ENCODE measurements around the gene CPZ. TPM values are rescaled to one million over a fixed set of nuclear protein-coding genes. Genes with fewer than 3 reads are reported as not detected.

The CPZ gene
- total and polyA plus RNA-seq, 10 of the 15 experiments (the other 5 are each of a cell fraction or from before 2014, with no cell fraction given) = not detected

DNA sequence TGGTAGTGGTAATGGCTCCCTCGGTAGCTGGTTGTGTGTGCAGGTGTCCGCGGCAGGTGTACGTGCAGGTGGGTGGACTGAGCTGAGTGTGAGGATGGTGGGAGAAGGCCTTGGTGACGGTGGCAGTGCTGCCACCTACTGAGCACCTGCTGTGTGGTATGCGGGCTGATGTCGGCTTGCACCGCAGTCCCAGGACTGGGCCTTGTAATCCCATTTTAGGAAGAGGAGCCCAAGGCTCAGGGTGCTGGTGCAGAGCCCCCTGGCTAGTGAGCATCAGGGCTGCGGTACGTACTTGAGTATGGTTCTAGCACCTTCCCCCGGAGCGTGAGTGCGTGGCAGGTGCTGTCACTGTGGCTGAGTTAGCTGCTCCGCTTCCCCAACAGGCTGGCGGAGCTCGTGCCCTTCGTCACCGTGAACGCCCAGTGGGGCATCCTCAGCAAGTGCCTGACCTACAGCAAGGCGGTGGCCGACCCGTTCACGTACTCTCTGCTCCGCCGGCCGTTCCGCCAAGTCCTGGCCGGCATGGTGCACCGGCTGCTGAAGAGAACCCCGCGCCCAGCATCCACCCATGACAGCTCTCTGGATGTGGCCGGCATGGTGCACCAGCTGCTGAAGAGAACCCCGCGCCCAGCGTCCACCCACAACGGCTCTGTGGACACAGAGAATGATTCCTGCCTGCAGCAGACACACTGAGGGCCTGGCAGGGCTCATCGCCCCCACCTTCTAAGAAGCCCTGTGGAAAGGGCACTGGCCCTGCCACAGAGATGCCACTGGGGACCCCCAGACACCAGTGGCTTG, 5.7 kb upstream of the CPZ start (continued):
- TF ChIP-seq, protein P1, sequence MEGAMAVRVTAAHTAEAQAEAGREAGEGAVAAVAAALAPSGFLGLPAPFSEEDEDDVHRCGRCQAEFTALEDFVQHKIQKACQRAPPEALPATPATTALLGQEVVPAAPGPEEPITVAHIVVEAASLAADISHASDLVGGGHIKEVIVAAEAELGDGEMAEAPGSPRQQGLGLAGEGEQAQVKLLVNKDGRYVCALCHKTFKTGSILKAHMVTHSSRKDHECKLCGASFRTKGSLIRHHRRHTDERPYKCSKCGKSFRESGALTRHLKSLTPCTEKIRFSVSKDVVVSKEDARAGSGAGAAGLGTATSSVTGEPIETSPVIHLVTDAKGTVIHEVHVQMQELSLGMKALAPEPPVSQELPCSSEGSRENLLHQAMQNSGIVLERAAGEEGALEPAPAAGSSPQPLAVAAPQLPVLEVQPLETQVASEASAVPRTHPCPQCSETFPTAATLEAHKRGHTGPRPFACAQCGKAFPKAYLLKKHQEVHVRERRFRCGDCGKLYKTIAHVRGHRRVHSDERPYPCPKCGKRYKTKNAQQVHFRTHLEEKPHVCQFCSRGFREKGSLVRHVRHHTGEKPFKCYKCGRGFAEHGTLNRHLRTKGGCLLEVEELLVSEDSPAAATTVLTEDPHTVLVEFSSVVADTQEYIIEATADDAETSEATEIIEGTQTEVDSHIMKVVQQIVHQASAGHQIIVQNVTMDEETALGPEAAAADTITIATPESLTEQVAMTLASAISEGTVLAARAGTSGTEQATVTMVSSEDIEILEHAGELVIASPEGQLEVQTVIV (IDR thresholded peaks at IDR 0.05; ENCODE audit: borderline replicate concordance, partially characterized antibody) = no peak

DNA sequence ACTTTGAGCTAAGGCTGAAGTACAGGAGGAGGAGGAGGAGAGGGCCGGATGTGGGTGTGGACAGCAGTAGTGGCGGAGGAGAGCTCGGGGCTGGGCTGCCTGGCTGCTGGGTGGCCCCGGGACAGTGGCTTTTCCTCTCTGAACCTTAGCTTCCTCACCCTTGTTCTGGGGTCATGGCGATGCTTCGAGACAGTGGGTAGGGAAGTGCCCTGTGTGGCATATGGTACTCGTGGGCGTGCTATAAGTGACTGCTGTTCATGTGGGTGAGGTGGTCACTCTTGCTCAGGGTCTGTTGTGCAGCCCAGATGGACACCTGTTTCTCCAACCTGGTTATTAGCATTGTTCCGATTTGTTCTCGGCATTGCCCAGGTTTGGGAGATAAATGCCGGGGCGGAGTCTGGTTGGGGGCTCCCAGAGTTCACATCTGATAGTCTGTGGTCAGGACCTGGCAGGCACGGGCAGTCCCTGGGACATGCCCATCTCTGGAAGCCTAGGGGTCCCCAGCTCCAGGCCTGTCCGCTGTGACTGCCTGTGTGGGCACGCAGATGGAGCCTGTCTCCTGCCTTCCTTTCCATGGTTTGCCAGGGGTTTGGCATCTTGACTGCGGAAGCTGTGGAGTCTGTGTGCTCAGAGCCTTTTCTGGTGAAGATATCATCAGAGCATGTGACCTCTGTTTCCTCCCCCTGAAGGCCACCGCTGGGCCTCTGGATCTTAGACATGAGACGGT, 4.9 kb upstream of the CPZ start:
- Histone ChIP-seq H2AFZ (ENCODE audit: control insufficient read depth, low read depth, low read length) (no peak overlapping the region), H4K20me1 (ENCODE audit: control insufficient read depth, insufficient read depth) (no peaks in the 10 kb centered on the region), H3K4me3 (no peak overlapping the region), H3K9ac (ENCODE audit: control insufficient read depth, insufficient read depth, low read length) (no peak overlapping the region), H3K27me3 (replicated peaks in 1 of 2; ENCODE audit: control insufficient read depth in 2 of 2, insufficient read depth in 2 of 2, low read length in 1 of 2) (peaks cover 0 to 6% of the 10 kb centered on the region in 2 experiments; a peak in 2 of 4 replicates), H3K4me2 (ENCODE audit: control insufficient read depth, insufficient read depth) (no peak overlapping the region), H3K36me3 (ENCODE audit: control insufficient read depth in 2 of 2, insufficient read depth in 2 of 2, low read length in 1 of 2) (no peaks in the 10 kb centered on the region), H3K9me3 (replicated peaks; ENCODE audit: control insufficient read depth, insufficient read depth, low read length) (no peaks in the 10 kb centered on the region), H3K79me2 (ENCODE audit: control insufficient read depth, insufficient read depth, low read length) (no peaks in the 10 kb centered on the region), H3K27ac (ENCODE audit: control insufficient read depth, insufficient read depth) (no peak overlapping the region), H3K4me1 (ENCODE audit: control insufficient read depth, insufficient read depth, low read length) (no peaks in the 10 kb centered on the region)
- intact Hi-C loops (cut with micrococcal nuclease; ENCODE audit: unreplicated experiment) (no loop called here), in situ Hi-C loops (cut with MboI) (no loop called here)
- FAIRE-seq = no peak
- POLR2A ChIA-PET = no interaction called here
- CTCF ChIA-PET = interaction anchor here (0.7 to 2.4 kb wide), 2 partner anchors 55 to 119 kb away, joined by 3 to 15 read pairs; no protein-coding TSS in a partner anchor
- SMC1A ChIA-PET (ENCODE audit: uncharacterized antibody, unreplicated experiment) = interaction anchor here (1.1 kb wide), 1 partner anchor 119 kb away, joined by 3 read pairs; no protein-coding TSS in a partner anchor
- no peak for ATAC-seq
- WGBS (ENCODE audit: insufficient coverage, insufficient replicate concordance, low lambda C conversion rate, missing lambda C conversion rate) = 41% methylated on average over 18 of the region's 18 CpGs
- no peak for DNase-seq (ENCODE audit: low read depth, low spot score)
- TF ChIP-seq, protein P2, sequence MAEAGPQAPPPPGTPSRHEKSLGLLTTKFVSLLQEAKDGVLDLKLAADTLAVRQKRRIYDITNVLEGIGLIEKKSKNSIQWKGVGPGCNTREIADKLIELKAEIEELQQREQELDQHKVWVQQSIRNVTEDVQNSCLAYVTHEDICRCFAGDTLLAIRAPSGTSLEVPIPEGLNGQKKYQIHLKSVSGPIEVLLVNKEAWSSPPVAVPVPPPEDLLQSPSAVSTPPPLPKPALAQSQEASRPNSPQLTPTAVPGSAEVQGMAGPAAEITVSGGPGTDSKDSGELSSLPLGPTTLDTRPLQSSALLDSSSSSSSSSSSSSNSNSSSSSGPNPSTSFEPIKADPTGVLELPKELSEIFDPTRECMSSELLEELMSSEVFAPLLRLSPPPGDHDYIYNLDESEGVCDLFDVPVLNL (IDR thresholded peaks at IDR 0.05; ENCODE audit: low read depth, low read length) = no peak
- TF ChIP-seq SIN3A (IDR thresholded peaks at IDR 0.05; ENCODE audit: low read depth, low read length) = no peak
- no peak for TF ChIP-seq SREBF2 (IDR thresholded peaks at IDR 0.05; ENCODE audit: low read length)
- TF ChIP-seq FOXM1 (IDR thresholded peaks at IDR 0.05; ENCODE audit: low read depth, low read length) = no peak
- TF ChIP-seq CHD2 (IDR thresholded peaks at IDR 0.05; ENCODE audit: borderline replicate concordance, low read depth, low read length) = no peak
- TF ChIP-seq IKZF2 (IDR thresholded peaks at IDR 0.05) = no peak
- no peak for TF ChIP-seq ZNF217 (IDR thresholded peaks at IDR 0.05)
- TF ChIP-seq LARP7 (IDR thresholded peaks at IDR 0.05) = no peak
- TF ChIP-seq NFIC (IDR thresholded peaks at IDR 0.05; ENCODE audit: low read depth, low read length) = no peak
- no peak for TF ChIP-seq ZZZ3 (IDR thresholded peaks at IDR 0.05; ENCODE audit: control insufficient read depth, insufficient read length, low read depth)
- BruUV-seq (replicated peaks) = no TSS peak
- RAD21 ChIA-PET (ENCODE audit: unreplicated experiment) = no interaction called here

All from GM12878 (cell line).